ENCODE data around the gene NRP2.

The NRP2 gene

DNA sequence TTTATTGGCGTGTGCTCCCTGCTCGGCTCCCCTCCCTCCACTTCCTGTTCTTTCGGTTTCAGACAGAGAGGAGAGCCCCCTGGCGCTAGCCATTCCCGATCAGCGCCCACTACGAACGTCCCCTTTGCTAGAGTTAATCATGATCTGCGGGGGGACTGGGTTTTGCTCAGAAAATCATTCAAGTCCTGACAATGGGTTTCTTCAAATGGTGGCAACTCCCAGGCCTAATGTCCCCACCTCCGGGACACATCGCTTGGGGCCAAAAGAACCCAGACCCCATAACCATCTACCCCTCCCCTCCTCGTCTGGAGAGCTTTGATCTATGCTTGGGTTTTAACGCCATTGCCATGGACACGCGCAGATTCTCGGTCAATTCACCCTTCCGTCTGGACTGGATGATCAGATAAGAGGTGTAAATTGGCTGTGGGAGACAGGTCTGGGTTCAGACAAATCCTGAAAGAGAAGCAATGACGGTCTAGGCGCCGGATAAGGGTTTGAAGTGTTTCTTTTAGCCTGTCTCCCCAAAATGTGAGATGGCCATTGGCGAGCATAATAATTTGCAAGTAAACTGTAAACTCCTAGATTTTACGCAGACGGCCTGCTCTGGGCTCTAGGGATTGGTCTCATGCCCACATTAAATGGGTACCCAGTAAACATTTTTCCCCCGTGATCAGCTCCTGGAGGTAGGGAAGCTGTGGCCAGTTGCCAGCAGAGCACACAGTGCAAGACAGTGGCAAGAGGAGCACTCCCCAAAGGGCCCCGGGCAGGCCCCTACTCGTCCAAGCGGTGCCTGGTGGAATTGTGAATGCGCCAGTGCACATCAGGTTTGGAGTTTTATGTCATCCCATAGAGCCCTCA is 4.7 kb downstream of the NRP2 start:
- DNase-seq (ENCODE audit: low read depth, low spot score) = no peak

DNA sequence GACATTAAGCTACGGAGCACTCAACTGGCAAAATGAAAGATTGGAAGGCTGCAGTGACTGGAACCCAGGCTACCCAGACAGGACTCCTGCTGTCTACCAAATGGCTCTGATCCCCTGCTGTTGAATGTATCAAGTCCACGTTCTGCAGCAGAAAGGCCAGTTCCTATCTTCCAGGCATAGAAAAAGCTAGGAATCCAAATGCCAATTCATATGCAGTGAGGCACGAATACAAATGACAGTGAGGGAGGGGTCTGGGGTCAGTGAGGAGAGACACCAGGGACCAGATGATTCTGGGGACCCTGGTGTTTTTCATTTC is 5.3 kb downstream of the NRP2 start:
- no peak for DNase-seq (ENCODE audit: low read depth, low spot score)

DNA sequence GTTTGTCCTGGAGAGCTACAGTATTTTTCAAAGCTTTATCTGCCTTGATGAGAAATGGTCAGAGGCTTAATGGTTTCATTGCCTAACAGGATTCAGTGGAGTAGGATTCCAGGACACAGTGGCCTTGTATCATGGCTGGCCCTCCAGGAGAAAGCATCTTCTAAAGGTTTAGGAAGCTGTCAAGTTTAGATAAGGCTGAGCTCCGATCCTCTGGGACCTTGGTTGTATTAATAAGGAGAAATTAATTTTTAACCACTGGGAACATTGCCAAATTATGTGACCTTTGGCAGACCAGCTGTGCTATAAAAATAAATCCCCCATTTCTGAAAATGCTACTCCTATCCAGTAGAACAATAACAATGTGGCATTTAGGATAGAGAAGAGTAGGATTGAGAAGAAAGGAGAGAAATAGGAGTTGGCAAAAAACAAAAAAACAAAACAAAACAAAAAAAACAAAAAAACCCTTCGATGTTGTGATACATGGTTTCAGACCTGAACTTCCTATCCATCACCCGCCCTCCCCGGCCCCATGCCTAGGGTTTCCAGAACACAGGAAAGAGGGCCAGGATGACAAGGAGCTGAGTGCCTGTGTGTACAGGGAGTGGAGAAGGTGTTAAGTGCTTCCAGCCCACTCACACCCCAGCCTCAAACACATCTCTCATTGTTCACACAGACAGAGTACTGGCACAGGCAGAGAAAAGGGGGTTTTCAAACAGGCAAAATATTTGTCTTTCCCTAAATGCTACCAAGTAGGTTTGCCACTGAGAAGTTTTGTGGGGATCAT is 6.3 kb downstream of the NRP2 start:
- no peak for DNase-seq (ENCODE audit: low read depth, low spot score)

DNA sequence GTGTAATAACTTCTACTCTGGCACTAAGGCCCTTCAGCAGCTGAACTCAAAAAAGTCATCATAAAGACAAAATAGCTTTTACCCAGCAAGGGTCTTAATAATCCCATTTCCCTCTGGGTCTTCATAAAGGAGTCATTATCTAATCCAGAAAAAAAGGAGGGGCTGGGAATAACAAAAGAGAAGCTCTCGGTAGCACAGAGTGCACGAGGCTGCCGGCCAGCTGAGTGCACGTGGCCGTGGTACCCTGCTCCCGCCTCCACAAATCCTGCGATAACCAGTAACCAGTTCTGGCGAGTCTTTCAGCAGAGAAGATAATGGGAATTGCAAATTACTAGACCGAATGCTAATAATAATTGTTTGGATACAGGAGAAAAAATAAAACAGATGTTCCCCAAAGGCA is 7.5 kb downstream of the NRP2 start:
- no peak for DNase-seq (ENCODE audit: low read depth, low spot score)

DNA sequence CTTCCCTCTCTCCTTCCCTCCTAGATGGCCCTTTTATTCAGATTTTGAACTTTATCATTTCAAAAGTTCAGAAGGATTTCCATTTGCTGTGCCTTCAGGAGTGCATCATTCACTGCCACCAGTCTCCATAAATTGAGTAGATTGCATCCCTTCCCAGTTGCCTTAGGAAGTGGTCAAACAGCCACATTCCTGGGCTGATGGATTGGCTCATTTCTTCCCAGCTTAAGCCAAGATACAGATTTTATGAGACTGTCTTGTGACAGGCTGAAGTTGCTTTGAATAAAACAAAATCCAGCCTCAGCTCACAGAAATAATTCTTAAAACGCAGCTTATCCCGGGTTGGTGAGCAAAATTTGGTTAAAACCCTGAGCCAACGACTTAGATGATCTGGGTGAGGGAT is 9.8 kb downstream of the NRP2 start:
- DNase-seq (ENCODE audit: low read depth, low spot score) = no peak

DNA sequence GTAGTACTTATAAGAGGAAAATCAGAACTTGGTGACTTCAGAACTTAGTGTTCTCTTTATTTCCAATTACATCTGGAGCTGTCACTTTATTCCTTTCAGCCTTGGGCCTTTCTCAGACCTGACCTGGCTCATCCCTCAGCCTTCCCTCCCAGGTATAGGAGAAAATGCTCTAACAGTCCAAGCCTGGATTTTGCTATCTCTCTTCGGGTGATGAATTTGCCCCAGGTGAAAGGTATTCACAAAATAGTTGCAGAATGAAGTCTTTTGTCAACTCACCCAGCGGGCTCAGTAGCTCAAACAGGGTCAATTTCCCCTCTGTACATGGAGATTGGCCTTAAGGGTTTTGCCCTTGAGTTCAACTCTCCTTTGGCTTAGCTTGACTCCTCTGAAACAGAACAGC is 12.0 kb downstream of the NRP2 start:
- DNase-seq (ENCODE audit: low read depth, low spot score) = no peak

DNA sequence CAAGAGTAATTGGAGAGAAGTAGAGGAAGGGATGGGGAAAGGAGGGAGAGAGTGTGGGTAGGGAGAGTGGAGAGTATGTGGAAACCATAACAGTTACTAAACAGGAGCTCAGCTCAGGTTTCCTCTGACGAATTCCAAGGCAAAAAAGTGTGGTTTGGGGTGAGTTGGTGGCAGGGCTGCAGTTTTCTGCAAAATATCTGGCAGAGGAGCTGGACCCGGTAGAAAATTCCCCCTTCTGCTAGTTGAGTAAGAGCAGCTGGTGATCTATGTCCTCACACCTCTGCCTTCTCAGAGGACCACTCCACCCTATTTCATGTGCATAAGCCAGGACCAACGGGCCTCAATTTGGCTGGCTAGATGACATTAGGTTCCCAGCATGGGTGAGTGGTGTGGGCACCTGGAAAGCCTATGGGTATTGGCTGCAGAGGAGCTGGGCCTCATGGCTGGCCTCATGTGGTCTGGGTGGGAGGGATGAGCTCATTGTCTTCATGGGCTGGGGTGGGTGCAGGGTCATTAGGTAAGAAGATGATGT is 13.2 kb downstream of the NRP2 start:
- DNase-seq (ENCODE audit: low read depth, low spot score) = no peak

DNA sequence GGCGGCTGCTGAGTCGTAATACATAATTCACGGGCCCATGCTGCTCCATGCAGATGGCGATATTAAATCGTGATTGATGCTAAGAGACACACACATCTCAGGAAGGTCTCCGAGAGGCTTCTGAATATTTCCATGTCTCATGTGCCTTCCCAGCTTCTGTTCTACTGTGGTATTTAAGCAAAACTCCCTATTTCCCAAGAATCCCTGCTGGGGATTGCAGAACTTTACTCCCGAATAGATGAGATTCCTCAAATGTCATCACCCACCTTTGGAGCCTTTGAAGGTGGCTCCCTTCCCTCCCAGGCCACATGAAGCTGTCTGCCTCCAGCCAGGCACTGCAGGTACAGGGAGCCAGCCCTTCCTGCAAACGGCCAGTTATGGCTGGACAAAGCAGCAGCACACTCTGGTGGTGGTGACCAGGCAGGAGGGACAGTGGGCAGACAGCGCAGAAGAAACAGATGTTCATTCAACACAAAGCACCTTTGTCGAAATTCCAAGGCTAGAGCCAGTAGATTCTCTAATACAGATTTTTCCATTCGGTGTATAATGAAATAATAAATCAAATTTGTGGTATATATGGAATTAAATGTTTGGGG is 14.1 kb downstream of the NRP2 start:
- no peak for DNase-seq (ENCODE audit: low read depth, low spot score)

DNA sequence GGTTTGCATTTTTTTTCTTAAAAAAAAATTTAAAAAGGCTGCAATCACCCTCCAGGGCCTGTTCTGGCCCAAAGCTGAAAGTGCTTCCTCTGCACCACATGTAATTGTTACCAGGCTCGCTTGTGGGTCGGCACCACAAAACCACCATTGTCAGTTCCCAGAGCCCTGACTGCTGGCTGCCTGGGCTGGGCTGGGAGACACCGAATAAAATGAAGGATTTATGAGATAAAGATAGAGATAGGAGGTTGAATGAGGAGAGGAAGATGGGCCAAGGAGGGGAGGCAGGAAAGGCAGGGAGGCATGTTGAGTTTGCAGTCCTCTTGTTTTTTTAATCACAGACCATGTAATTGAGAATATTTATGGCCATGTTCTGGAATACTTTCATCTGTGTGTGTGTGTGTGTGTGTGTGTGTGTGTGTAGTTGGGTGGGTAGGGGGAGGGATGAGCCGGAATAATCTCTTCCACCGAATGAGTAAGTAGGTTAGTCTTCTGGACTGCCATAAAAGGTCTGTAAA is 14.7 kb downstream of the NRP2 start:
- DNase-seq (ENCODE audit: low read depth, low spot score) = no peak

DNA sequence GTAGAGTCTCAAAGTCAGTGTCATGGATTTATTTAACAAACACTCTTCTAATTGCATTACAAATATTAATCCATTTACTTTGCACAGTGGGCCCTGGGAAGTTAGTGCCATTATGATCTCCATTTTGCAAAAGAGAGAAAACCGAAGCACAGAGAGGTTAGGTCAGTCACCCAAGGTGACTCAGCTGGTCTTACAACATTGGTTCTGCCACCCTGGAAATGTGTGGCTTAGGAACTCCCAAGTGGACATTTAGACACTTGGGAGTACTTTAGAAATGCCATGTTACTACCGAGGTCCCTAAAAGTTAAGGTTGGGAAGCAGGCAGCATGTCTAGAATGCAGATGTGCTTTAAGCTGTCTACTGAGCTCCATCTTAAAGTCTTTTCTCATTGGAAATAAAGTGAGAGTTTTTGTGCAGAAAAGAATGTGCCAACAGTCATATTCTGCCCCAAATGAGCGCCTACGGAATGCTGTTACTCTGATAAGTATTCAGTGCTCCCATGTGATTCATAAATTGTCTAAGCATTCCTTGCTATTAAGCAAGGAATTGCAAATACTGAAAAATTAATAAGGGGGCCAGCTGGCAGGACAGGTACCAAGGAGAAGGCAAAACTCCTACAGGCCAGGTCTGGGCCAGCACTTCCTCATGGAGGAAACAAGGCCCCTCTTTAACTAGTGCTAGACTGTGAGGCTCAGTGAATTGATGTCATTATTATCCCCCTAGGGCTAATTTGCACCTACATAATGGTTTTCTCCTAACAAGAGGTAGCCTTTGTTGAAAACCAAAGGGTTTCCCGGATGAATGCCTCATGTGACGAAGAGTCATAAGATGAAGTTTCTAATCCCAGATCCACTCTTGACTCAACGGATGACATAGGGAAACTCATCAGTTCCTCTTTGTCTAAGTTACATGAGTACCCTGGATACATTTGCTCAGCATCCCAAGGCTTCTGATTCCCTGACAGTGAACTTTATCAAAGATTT is 16.3 kb downstream of the NRP2 start:
- no peak for DNase-seq (ENCODE audit: low read depth, low spot score)

DNA sequence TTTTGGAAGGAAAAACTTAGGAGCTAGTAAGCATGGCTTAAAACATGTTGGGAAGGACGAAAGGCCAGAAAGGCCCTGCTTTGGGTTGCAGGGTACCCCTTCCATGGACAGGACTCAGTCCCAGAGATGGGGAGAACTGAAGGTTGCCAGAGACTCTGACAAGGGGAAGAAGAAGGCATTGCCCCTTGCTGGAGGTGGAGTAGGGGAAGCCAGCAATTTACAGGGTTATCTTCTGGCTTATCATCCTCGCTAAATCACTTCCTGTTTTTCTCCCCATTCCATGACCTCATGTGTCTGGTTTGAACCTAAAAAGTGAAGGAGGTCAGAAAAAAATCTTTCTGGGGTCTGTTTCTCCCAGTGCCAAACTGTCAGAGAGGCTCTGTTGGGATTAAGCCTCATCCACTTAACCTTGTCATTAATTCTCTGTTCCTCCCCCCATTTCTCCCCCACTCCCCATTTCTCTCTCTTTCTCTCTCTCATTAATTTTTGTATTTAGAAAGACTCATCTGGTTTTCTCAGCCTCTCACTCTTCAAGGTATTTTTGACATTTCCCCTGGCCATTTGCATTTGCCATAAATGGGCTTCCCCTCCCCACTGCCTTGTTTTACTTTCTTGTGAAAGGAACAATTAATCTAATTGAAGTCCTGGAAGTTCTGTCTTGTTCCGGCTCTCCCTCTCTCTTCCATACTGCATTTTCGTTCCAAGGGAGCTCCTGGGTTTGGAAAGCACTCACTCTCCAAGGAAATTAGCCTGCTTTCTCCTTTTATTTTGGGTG is 17.4 kb downstream of the NRP2 start:
- DNase-seq (ENCODE audit: low read depth, low spot score) = no peak

DNA sequence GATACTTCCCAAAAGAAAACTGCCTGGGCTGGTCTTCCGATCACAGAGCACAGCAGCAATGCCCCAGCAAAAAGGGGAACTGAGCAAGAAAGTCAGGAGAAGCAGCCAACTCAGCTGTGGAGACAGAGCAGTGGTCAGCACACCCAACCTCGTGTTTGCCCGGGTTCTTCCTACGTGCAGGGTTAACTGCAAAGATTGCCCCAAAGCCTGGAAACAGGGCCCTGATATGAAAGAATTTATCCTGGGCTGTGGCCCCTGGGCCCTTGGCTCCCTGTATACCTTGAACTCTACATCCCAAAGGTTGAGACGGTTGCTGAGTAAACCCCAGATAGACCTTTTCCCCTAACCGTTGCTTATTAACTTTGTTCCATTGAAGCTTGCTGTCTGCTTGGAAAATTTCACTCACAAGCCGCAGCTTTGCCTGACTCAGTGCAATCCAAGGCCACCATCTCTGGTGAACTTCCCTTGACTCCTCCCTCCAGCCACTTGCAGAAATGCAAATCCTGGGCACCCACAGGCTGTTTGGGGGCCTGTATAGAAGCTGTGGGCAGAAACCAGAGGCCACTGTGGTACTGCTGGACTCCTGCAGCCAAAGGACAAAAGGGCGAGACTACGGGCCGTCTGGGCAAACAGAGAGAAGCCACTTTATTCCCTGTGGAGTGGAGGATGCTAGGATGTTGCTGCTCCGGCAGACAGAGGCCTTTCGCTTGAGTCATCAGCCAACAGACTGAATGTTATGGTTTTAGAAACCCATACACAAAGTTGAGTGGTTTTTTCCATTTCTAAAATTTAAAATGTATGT is 18.2 kb downstream of the NRP2 start:
- peak; percentile 84 for DNase-seq (ENCODE audit: low read depth, low spot score)

DNA sequence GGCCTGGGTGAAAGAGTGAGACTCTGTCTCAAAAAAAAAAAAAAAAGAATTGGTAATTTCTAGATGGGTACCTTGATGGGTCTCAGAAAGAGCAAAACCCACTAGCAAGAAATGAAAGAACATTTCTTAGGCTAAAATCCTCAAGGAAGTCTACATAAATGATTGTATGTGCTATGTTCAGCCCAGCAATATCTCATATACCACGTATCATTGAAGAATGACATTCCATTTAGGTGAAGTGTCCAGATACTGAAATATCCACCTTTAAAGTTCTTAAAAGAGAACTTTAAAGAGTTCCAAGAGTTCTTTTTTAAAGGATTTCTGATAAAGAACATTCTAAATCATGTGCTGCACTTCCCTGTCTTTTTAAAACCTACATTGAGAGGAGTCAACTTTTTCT is 19.2 kb downstream of the NRP2 start:
- DNase-seq (ENCODE audit: low read depth, low spot score) = no peak

DNA sequence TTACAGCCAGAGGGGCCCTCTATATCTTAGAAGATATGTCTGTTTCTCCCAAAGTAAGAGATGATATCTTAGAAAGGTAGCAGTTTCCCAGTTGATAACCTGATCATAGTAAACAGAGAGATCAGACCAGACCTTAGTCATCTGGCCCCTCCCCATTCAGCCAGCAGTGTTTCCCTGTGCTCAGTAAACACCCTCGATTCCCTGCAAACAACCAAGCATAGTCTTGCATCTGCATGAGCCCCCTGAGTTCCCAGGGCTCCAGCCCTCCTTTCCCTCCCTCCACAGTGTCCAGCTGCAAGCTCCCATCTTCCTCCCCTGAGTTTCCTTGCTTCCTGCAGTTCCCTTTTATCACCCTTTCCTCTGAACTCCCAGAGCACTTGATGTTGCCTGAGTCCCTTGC is 20.3 kb downstream of the NRP2 start:
- no peak for DNase-seq (ENCODE audit: low read depth, low spot score)

DNA sequence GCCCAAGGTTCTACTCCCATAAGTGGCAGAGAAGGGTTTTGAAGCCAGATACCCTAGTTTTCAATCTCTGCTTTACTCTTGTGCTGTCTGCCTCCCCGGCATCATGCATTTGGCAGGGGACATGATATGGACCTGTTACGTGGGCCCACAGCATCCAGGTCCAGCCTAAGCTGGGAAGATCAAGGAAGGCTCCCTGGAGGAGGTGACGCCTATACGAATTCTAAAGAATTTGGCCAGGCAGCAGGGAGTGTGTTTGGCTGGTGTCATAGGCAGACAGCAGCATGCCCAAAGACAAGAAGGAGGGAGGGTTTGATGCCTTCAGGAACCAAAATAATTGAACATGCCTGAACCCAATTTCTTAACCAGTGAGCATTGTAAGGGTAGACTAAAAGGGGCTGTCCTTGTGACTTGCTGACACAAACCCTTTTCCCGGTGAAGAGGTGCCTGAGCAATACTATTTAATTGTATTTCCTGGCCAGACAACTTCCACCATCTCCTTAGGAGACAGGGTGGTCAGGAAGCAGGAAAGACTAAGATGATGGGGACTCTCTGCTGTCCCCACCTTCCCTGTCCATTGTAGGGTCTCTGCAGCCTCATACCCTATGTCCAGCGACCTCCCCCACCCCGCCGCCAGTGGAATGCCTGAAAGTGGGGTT is 21.3 kb downstream of the NRP2 start:
- DNase-seq (ENCODE audit: low read depth, low spot score) = no peak

DNA sequence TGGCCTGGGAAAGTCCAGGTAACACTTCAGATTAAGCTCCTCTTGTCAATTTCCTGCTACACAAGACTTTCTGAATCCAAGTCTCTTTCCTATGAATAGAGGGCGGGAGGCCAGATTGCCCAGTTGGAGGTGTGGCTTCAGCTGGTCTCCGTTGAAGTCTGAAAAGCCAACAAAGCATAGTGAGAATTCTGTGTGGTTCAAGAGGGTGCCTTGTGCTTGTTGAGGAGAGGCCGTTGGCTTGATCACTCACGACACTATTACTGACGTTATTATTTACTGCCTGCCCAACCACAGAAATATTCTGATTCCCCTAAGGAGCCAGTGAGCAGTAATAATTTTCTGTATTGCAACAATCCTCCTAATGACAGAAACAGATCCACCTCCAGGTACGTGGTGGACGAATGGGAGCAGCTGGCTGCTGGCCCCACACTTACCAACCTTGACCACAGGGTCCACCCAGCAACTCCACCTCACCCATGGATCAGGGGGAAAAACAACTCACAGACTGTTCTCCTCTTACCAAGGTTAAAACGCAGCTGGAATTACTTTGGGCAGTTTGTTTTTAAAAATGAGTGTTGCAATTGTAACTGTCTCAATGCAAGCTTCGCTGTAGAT is 21.9 kb downstream of the NRP2 start:
- no peak for DNase-seq (ENCODE audit: low read depth, low spot score)

DNA sequence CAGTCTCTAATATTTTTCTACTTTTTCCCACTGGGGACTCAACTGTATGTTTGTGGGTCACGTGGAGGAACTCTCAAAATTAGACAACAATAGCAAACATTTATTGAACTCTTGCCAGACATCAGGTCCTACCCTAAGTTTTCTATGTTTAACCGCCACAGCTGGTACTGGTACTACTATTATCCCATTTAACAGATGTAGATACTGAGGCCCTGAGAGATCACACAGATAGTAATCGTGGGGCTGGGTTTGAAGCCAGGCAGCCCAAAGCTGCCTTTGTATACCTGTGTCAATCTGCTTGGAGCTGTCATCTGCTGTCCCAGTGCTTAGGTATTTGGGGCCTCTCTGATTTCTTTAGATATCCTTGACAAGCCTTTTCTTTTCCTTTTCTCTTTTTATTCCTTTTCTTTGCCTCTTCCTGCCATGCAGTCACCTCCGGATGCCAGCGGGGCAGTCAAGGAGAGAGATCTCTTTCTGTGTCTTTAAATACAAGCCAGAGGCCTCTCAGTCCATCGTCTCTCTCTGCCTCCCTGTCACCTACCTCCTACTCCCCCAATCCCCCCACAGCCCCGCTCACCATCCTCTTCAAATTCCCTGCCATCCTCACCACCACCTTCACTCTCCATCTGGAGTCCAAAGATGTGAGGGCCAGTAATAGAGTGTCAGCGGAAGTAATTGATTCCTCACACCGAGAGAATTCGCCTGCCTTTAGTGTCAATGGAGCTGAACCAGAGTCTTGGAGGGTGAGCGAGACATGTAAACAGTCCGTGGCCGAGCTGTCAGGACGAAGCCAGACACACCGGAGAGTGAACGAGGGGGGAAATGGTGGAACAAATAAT is 23.4 kb downstream of the NRP2 start:
- DNase-seq (ENCODE audit: low read depth, low spot score) = no peak
